HG02840 (cell line): ENCODE data around the gene TP53BP2.
"Not testable (repeated sequence)": the region's sequence is repeated elsewhere in the genome, so short reads cannot be mapped to it uniquely, and the experiment has no call there.

Experiments
- ATAC-seq: cut with Tn5 transposase; IDR thresholded peaks from one replicate; pipeline ENCODE4 v1.9.1; 2021; ENCODE audit warnings: mild to moderate bottlenecking, moderate library complexity, moderate number of reproducible peaks; ENCODE audit not compliant: unreplicated experiment, low FRiP score

TP53BP2 gene

DNA sequence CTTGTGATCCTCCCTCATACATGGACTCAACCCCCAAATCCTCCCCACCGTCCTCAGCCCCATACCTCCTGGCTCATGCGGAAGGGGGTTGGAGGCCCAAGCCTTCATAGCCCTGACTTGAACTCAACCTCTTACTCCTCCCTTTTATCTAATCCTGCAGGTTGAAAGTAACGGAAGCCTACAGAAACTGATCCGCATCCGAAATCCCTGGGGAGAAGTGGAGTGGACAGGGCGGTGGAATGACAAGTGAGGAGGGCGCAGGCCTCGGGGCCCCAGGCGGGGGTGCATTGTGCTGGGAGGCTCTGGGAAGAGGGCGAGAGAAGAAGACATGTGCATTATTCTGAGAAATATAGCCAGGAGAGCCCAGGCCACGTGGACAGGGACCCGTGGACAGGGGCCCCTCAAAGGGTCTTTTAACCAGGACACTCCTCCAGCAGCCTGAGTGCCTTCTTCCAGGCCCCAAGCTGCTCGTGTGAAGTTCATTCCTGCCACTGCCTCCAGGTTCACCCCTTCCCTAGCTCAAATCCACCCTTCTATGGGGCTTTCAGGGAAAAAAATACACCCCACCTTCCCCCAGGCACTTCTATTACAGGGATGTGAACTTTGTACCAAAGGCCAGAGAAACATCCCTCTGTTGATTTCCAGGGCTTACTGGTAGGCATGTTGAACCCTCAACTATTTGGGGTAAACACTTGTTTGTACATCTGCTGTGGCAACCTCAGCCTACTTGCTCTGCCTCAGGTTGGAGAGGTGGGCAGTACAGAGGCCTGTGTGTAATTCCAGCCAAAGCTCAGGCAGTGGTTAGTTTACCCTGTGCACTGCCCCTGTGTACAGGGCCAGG is 94.8 kb downstream of the TP53BP2 start:
- no peak for ATAC-seq

DNA sequence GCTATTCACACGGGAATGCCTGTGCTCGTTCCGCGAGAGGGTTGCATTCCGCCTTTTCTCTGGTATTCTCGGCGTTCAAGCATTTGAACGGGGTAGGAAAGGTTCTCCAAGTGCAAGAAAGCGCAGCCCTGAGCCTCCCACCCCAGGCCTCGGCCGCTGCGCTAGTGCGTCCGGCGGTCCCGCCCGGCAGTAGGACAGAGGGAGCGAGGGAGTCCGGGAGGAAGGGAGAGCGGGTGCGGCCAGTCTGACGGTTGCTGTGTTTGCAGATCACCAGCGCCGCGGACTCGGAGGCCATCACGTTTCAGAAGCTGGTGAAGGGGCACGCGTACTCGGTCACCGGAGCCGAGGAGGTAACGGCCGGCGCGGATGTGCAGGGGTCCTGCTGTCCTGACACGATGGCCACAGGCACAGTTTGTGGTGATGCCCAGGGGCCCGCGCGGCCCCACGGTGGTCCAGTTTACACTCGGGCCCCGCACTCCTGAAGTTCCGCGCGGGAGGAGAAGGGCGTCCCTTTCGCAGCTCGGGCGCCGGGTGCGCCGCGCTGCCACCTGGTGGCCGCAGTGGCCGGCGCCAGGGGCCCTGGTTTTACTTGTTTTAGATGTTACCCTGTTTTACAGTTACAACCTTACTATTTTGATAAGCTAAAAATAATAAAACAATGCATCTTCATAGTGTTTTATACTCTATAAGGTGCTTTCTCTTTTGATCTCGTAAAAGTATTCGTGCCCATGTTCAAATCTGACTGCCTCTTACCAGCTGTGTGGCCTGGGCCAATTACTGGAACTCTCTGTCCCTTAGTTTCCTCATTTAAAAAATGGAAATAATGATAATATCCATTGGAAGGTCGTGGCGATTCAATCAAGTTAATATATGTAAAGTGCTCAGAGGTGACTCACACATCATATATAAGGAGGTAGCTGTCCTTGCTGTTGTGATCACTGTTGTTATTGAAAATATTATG is 96.7 kb downstream of the TP53BP2 start:
- ATAC-seq: peak; percentile 70

DNA sequence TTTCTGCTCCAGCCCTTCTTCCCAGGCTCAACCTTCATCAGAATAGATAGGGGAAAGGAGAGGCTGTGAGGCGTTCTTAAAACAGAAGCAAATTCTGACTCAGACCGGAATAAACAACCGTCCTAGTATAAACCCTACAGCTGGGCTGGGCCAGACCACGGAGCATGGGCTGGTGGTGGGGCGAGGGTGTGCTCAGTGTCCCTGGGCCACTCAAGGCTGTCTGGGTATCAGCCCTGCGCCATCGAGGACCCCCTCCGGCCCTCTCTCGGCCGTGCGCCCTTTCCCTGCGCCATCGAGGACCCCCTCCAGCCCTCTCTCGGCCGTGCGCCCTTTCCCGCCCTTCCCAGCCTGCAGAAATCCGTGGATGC is 97.4 kb downstream of the TP53BP2 start:
- no peak for ATAC-seq

DNA sequence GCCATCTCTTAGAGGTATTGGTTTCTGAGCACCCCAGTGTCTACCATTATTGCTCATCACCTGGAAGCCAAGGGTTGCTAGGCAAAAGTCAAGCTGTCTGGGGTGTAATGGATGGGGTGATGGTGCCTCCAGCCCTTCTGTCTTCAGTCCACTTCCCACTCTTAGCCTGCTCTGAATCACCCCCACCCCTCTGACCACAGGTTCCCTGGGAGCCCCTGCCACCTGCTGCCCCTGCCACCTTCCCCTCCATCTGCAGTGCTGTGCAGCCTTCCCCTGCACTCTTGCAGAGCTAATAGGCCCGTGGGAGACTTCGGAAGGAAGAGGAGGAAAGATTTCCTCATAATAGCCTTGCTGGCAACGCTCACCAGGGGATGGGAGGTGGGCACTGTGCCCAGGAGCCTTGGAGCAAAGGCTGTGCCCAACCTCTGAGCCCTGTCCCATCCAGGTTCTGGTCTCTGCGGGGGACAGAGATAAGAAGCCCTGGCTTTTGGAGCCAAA is 97.9 kb downstream of the TP53BP2 start:
- no peak for ATAC-seq

DNA sequence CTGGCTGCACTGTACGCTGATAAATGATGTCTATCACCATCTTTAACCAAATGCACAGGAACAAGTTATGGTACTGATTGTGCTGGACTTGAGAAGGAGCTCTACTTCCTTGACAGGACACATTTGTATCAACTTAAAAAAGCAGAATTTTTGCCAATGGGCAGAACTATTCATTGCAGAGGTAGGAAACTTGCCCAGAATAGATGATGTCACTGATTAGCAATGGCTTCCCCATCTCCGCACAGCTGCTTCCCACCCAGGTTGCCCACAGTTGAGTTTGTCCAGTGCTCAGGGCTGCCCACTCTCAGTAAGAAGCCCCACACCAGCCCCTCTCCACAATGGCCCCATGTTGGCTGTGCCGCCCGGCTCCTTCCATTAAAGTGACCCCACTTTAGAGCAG is 100.0 kb downstream of the TP53BP2 start:
- ATAC-seq: no peak

DNA sequence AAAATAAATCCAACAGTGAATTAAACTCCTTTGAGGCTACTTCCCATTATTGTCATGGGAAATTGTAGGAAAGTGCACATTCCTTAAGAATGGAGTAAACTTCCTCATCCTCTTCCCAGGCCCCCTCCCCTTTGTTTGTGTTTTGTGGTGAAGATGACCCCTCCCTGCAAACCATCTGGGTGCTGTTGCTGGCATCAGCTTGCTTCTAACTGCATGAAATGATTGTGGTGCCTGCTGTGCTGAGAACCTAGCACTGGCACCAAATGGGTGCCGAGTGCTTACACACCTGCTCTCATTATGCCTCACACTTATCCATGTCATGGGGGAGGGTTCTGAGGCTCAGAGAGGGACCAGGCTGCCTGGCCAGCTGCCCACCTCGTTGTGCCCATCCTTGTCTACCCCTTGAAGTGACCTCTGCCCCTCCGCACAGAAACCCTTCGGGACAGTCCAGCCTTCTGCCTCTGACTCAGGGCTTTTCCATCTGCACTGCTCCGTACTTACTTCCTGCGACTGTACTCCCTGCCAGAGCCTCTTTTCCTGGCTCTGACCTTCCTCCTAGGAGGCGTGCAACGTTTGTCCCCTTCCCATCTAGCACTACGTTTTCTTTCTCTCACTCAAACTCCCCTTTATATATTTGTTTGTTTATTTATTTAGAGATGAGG is 102.8 kb downstream of the TP53BP2 start:
- ATAC-seq: no peak

DNA sequence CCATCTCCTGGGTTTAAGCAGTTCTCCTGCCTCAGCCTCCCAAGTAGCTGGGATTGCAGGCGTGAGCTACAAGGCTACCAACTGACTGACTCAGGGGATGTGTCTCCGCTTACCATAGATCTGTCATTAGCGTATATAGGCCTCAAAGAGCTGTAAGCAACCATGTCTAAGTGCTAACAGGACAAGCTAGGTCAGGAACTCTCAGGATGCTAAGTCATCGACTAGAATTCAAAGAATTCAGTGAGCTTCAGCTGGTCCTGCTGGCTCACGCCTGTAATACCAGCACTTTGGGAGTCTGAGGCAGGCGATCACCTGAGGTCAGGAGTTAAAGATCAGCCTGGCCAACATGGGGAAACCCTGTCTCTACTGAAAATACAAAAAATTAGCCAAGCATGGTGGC is 103.9 kb downstream of the TP53BP2 start:
- ATAC-seq: no peak

DNA sequence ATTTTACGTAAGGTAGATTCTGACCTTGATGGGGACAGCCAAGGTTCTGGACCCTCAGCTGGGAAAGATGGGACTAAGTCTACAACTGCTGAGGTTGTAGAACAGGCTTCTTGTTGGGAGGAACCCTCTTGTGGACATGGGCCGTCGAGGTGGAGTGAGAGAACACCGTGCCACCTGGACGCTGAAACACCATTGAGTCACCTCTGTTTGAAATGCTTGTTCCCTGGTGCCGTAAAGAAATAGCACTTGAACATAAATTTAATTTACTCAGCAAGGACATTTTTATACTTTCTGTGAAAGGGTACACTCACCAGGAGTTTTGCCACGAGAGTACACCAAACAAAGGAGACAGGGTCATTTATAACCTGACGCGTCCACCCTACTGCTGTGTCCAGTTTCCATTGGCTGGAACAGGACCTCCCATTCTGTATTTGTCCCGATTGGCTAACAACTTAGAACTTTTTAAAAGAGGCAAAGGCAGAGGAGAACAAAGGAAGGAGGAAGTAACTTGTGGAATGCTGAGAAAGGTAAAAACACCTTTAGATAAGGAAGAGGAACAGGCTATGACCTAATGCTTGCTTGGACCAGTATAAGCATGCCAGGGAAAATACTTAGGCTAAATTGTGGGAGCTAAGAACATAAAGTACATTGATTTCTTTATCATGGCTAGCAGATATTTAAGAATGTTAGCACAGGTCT is 105.6 kb downstream of the TP53BP2 start:
- not testable (repeated sequence) for ATAC-seq

DNA sequence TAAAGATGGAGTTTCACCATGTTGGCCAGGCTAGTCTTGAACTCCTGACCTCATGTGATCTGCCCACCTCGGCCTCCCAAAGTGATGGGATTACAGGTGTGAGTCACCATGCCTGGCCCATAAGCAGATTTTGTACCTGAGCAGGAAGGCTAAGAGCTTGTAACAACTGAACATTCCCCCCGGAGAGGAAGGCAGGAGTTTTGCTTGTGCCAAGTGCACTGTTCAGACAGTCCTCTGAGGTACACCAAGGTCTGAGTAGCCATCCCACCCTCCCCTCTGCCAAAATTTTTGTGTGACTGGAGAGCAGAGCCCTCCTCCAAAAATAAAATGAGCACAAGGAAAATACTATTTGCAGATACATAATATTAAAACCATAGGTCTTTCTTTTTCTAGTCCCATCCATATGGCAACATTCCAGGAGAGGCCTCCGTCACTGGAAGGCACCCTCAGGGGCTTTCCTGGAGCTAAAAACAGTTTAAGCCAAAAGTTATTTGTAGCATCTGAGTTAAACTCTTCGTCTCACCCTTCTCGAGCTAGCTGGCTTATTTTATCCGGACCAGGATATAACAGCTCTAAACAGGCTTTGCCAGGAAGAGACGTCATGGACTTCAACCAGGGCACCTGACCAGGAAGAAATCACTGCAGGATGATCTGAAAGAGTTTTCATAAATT is 106.2 kb downstream of the TP53BP2 start:
- no peak for ATAC-seq

DNA sequence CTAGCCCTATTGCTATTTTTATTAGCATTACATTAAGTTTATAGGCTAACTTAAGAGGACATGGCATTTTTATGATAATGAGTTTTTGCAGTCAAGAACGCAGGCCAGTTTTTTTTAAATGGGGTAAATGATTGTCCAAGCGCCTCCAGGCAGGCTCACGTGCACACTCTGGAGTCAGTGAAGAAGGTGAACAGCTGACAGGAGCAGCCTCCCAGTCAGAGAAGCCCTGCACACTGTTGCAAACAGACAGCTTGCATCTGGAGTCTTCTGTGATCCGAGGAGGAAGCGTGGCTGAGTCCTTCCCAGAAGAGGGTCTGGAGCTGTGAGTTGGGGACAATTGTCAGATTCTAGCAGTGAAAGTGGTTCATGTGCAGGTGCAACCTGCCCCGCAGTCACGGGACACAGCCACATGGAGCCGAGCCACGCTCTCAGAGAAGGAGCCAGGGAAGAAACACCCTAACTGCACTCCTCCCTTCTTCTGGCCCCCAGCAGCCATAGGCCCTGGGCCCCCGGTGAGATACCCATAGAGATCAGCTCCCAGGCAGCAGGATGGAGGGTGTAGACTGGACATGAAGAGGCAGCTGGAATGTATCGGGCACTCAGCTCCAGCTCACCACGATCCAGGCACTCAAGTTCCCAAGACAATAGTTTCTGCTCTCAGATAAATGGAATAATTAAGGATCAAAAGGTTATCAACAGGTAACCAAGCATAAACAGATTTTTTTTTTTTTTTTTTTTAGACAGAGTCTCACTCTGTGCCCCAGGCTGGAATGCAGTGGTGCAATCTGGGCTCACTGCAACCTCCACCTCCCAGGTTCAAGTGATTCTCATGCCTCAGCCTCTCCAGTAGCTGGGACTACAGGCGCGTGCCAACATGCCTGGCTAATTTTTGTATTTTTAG is 107.0 kb downstream of the TP53BP2 start:
- ATAC-seq: no peak

DNA sequence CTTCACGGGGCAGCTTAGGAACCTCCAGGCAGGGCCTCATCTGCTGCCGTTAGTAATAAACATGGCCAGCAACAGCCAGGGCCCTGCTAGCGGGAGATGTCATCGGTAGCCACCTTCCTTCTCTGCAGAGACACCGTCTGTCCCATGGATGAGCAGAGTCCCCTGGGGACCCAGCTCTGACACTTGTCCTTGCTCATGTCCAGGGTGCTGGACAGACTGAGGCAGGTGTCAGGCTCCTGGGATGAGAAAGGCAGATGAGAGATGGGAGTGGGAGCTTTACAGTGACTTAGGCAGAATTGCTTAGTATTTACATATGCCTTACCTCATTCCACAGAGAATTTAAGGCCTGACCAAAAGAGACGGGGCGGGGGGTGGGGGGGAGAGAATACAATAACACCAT is 108.4 kb downstream of the TP53BP2 start:
- no peak for ATAC-seq

DNA sequence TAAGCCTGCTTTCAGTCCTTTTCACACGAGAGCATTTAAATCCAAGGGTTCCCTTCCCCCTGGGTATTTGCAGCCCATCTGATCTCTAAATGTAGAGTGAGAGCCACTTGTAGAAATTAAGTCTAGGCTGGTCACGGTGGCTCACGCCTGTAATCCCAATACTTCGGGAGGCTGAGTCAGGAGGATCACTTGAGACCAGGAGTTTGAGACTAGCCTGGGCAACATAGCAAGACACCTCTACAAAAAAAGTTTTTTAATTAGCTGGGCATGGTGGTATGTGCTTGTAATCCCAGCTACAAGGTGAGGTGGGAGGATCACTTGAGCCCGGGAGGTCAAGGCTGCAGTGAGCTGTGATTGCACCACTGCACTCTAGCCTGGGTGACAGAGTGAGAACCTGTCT is 109.1 kb downstream of the TP53BP2 start:
- not testable (repeated sequence) for ATAC-seq

DNA sequence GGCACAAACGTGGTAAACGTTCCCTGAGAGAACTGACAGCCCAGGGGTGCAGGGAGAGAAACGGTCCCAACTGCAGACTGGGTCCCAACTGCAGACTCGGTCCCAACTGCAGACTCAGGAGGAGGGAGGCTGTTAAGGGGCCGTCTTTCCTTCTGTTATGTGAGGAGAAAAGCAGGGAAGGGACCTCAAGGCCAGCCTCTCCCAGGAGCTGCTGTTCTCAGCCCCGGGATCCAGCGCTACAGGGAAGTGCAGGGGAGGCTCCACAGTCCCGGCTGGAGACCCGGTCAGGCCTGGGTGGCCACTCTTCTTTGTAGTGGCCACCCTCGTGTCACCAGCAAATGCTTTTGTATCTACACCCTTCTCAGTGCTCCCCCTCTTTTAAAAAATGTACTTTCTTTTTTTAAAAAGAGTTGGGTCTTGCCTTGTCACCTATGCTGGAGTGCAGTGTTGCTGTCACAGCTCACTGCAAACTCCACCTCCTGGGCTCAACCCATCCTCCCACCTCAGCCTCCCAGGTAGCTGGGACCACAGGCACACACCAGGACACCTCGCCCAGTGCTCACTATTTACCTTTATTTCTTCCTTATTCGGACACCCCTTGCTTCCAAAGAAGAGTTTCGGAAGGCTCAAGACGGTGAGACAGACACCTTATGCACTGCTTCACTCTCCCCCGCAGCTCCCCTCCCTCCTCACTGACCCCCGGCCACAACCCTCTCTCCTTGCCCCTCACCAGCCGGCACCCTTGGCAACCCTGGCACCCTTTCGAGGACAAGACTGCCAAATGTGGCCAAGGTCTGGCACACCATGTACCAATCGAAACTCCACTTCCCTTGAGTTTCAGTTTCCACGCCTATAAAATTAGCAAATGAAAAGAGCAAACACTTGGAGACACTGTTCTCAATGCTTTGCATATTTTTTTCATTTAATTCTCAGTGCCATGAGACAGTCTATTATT is 111.6 kb downstream of the TP53BP2 start:
- ATAC-seq: no peak

DNA sequence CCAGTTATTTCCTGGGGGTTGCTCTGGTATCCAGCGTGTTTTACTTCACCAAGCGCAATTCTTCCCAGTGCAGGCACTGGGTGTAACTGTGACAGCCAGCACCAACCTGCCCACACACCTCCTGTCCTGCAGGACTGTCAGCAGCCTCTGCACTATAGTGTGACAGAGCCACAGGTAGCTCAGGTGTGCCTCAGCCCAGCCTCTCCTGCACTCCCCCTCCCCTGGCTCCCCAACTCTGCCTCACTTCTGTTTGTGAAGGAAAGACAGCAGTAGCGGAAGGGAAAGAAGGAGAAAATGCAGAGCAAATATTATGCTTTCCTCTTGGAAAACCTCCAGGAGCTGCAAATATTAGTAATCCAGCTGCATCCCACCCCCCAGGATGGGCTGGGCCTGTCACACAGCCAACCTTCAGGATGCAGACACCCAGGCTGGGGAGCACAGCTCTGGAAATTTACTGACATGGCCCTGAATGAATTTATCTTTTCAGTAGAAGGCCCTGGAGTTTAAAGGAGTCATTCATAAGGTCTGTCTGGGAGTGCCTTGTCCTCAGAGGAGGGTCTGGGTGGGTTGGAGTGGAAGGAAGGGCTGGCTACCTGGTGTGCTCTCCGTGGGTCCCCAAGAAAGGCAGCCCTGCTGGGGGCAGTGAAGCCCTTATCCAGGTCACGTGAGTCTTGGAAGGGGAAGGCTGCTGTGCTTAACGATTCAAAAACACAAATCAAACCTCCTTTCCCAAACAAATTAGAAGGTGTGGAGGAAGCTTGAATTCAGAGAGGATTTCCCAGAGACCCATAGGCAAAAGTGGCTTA is 112.6 kb downstream of the TP53BP2 start:
- no peak for ATAC-seq

DNA sequence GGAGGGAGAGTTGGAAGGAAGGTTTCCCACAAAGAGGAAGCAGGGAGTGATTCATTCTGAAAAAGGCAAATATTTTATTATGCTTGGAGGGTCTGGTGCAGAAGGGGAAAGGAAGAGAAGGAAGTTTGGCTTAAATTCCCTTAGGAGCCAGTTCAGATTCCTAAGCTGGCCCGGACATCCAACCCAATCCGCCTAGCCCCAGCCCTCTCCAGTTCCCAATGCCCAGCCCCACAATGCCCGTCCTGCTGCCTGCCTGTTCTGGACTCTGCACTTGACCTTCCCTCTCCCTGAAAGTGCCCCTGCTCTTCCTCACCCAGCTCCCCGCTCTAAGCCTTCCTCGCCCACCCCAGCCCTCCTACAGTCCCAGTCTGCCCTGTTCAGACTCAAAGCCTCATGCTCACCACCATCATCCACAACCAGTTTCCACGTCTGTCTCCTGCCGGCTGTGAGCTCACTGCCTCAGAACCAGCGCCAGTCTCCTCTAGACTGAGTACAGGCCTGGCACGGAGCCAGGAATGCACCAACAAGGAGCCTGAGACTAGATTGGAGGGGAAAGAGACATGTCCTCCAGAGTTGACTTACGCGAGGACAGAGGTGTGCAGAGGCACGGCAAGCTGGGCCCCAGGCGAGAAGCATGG is 114.5 kb downstream of the TP53BP2 start:
- no peak for ATAC-seq

DNA sequence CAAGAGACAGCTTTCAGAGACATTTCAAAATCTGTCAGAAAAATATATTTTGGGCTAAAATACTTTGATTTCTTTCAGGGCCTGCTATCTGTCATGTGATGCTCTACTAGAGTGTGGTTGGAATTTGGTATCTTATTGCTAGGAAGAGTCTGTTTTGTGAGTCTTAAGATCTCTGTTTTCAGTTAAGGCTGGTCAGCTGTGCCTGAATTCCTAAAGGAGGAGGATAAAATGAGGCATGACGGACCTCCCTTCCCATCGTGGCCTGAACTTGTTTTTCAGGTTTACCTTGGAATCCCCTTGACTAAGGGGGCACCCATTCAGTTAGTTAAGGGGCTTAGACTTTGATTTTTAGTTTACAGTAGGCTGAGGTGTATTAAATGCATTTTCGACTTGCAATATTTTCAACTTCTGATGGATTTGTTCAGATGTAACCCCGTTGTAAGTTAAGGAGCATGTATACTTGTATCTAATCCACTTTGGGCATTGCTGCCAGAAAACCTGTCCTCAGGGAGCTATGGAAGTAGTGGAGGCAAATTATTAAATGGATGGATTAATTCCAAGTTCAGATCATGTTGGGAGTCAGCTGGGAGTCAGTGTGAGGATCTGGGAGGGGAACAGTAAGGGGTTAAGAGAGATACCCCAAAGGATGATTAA is 115.1 kb downstream of the TP53BP2 start:
- ATAC-seq: no peak
